HG02571 (cell line): ENCODE data around the gene INTS13.
A peak's percentile ranks its signal among the peaks of the same experiment; 100 is the strongest.
"Not testable (repeated sequence)": the region's sequence is repeated elsewhere in the genome, so short reads cannot be mapped to it uniquely, and the experiment has no call there.

Source experiments
- ATAC-seq: cut with Tn5 transposase; IDR thresholded peaks from one replicate; pipeline ENCODE4 v1.9.1; 2021; ENCODE audit warnings: mild to moderate bottlenecking, moderate library complexity; ENCODE audit not compliant: unreplicated experiment

INTS13 gene

GRCh38 chr12:26936559-26937442 is 980 bp downstream of the INTS13 start:
- ATAC-seq, result no peak

GRCh38 chr12:26935636-26936378 is 2.0 kb downstream of the INTS13 start:
- ATAC-seq, result no peak

DNA sequence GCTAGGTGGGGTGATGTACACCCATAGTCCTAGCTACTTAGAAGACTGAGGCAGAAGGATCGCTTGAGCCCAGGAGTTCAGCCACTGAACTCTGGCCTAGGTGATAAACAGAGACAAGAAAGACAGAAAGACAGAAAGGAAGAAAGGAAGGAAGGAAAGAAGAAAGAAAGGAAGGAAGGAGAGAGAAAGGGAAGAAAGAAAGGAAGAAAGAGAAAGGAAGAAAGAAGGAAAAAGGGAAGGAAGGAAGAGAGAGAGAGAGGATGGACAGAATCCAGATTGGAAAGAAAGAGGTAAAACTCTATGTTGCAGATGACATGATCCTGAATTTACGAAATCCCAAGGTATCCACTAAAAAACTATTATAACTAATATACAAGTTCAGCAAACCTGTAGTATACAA is 8.2 kb downstream of the INTS13 start:
- no peak for ATAC-seq

GRCh38 chr12:26928661-26929060 is 9.1 kb downstream of the INTS13 start:
- no peak for ATAC-seq

DNA sequence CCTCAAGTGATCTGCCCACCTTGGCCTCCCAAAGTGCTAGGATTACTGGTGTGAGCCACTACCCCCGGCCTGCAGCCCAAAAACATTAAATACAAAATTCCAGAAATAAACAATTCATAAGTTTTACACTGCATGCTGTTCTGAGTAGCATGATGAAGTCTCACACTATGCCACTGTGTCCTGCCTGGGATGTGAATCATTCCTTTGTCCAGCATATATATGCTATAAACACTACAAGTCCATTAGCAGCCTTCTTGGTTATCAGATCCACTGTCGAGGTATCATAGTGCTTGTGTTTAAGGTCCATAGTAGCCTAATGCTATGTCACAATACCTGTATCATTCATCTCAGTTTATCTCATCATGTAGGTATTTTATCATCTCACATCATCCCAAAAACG is 15.9 kb downstream of the INTS13 start:
- no peak for ATAC-seq

- ATAC-seq, result no peak
These were observed 18.6 kb downstream of the INTS13 start for GRCh38 chr12:26919216-26919555.

GRCh38 chr12:26918321-26919215 is 19.2 kb downstream of the INTS13 start:
- ATAC-seq, result no peak

- ATAC-seq, result no peak
These were observed 31.1 kb downstream of the INTS13 start for GRCh38 chr12:26906704-26907103.

- ATAC-seq, result no peak
These were observed 31.8 kb downstream of the INTS13 start for GRCh38 chr12:26906024-26906423.

- ATAC-seq, result not testable (repeated sequence)
These were observed 34.4 kb downstream of the INTS13 start for GRCh38 chr12:26903396-26903795.

DNA sequence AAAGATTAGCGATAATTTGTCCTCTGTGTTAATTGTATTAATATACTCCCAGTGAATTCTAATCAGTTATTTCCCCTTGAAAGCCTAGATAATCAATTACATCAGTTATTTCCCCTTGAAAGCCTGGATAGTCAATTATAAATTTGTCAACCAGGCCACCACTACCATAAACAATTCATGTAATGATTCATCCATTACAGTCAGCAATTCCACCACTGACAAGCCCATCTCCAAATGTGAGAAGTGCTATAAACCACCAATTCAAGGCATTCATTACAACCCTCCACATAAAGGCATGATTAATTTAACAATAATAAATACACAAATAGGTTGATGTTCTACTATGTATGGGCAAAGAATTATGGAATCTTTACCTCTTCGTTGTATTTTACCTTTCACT is 40.9 kb downstream of the INTS13 start:
- no peak for ATAC-seq

GRCh38 chr12:26895672-26896071 is 42.1 kb downstream of the INTS13 start:
- no peak for ATAC-seq

DNA sequence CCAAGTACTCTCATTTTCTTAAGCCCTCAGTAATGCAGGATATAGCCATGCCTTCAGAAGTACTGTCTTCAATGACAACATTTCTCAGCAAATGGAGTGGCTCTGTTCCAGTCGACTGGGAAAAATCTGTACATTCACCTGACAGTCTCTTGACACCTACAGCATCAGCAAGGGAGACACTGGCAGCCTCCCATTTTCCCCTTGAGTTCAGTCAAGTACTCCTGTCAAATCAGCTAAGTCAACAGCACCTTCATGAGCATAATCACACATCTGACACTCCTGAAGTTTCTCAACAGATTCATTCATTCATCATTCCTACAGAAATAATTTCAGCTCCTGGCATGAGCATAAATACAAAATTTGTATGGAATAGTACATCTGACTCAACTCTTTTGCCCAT is 46.1 kb downstream of the INTS13 start:
- ATAC-seq, result no peak

DNA sequence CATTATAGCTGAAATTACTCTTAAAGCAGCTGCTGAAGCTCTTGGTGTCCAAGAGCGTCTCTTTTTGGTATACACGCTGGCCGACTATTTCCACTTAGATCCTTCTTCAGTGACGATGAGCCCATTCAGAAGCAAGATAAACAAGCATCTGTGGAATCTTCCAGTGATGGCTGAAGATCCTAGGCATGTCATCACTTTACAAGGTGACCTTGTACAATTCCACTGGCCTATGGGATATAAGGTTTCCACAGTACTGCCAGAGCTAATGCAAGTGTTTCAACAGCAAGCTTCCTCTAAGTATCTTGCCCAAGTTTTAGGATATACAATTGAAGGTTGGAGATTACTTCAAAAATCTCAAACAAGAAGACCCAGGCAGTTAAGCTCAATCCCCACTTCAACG is 47.0 kb downstream of the INTS13 start:
- no peak for ATAC-seq

DNA sequence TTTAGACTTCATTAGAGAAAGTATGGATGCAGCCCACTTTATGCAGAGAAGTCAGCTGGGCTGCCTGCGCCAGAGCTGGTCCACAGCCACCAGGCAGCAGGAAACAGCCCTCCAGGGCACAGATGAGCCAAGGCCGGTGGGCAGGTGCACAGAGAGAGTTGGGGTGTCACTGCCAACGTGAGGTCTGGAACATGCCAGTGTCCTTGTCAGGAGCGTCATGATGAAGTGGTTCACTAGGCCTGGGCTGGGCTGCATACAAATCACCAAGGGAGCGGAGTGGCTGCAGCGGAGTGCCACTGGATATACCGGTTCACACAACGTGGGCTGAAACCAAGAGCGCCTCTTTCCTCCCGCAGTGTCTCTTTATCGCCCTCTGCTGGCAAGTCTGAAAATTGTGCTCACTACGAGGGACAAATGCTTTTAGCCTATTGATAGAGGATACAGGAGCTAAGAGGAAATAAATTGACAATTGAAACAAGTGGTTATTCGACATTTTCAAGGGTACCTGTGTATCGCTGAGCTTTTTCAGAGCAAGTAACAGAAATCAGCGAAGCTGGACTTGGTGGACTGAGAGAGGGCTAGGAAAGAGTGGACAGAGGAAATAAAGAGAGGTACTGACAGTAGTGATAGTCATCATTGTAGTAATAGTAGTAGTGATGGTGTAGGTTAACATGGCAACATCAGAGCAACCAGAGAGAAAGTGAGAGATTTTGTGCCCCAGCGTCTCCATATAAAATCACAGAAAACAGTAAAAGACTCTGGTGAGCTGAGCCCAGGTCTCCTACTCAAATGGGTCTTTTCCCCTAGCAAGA is 52.8 kb downstream of the INTS13 start:
- ATAC-seq, result no peak

- ATAC-seq, result no peak
These were observed 57.2 kb downstream of the INTS13 start for GRCh38 chr12:26880625-26881024.

- ATAC-seq, result no peak
These were observed 59.1 kb downstream of the INTS13 start for GRCh38 chr12:26878661-26879119.

GRCh38 chr12:26874501-26875296 is 63.1 kb downstream of the INTS13 start:
- ATAC-seq, result peak; percentile 59

DNA sequence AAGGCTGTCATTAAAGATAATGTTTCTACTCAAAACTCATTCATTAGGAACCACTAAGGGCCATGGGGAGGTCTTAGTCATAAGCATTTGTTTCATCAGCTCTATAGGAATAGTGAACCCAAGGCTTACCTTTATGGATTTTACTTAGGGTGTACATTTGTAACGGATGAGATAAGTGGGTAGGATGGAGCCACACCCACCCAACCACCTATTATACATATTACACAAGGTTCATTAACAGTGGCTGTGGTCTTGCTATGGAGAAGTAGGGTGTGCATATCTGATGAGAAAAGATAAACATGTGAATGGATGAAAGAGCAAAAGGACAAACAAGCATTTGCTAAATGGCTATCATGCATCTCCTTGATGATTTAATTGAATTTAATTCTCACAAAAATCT is 65.2 kb downstream of the INTS13 start:
- no peak for ATAC-seq

DNA sequence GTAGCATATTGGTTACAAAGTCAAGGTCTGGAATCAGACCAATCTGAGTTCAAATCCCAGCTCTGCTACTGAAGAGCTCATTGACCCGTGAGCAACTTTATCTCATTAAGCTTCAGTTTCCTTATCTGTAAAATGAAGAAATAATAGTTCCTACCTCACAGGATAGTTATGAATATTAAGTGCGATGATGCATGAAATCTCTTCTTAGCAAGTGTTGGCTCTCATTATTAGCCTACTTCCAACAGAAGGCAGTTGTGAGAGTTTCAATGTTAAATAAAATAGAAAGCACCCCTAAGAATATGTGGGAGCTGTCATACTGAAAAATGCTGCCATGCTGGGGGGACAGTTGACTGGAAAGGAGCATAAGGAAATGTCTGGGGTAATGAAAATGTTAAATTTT is 65.8 kb downstream of the INTS13 start:
- no peak for ATAC-seq
